SJSA1 (cell line): Measurements from ENCODE around the gene CSNK1G2. TPM values are rescaled to one million over a fixed set of nuclear protein-coding genes. Genes with fewer than 3 reads are reported as not detected.

Experiments
- DNase-seq, 2 experiments: peaks; one replicate each; pipeline ENCODE4 v3.0.0-alpha.2; 2015 to 2020; ENCODE audit warnings: low spot score in 2 of 2, low read depth in 1 of 2
- H3K27ac ChIP-seq: fragments of 250-450 bp; sonication (Bioruptor Pico); 2 replicates; pipeline ENCODE4 v1.5.1; 2020; ENCODE audit warnings: mild to moderate bottlenecking, moderate library complexity
- H3K27me3 ChIP-seq: fragments of 250-450 bp; sonication (Bioruptor Pico); replicated peaks from 2 replicates; pipeline ENCODE4 v1.5.1; 2020; ENCODE audit warnings: mild to moderate bottlenecking, moderate library complexity
- H3K36me3 ChIP-seq: fragments of 250-450 bp; sonication (Bioruptor Pico); 2 replicates; pipeline ENCODE4 v1.5.1; 2020; ENCODE audit warnings: mild to moderate bottlenecking
- H3K4me1 ChIP-seq: fragments of 250-450 bp; sonication (Bioruptor Pico); replicated peaks from 2 replicates; pipeline ENCODE4 v1.6.1; 2021; ENCODE audit warnings: mild to moderate bottlenecking
- H3K4me3 ChIP-seq: fragments of 250-450 bp; sonication (Bioruptor Pico); 2 replicates; pipeline ENCODE4 v1.5.1; 2020; ENCODE audit warnings: mild to moderate bottlenecking
- H3K9me3 ChIP-seq: fragments of 250-450 bp; sonication (Bioruptor Pico); replicated peaks from 2 replicates; pipeline ENCODE4 v1.5.1; 2020; ENCODE audit warnings: mild to moderate bottlenecking
- total RNA-seq: library from RNA; depleted of rRNA; stranded (reverse); fragments of >200 nt; shearing (Covaris generic); gene quantifications from 2 replicates; pipeline ENCODE4 v1.2.3, GENCODE V29; 2014

The CSNK1G2 gene
- total RNA-seq, 1 experiment from 2014 or later: 63.4 TPM

DNA sequence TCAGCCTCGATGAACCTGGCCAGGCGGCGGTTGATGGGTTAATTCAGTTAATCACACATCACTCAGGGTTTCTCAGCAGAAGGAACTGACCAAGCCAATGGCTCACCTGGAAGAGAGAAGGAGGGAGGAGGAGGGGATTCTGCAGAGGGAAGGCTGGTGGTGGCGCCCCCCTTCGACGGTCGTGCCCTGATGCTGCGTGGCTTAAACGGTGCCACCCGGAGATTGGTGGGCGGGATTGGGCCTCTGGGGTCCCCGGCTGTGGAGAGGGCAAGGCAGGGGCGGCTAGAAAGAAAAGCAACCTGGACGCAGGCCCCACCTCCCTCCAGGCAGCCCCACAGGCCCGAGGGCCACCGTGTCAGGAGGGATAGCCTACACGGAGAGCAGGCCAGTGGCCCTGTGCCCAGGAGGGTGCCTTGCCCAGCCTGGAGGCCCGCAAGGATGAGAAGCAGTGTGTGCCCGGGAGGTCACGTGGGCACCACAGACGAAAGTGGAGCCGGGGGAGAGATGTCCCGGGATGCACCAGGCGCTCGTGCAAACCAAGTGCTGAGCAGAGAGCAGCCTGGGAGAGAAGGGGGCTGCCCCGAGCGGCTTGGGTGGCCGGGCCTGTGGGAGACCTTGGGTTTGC lies 16.0 kb downstream of the CSNK1G2 start:
- Histone ChIP-seq H3K27ac (no peak overlapping the region), H3K27me3 (no peaks in the 10 kb centered on the region), H3K9me3 (no peaks in the 10 kb centered on the region), H3K4me1 (no peaks in the 10 kb centered on the region), H3K4me3 (no peak overlapping the region), H3K36me3 (peaks cover 11% of the 10 kb centered on the region; the same call in 1 of the 2 replicates)
- no peak for DNase-seq

DNA sequence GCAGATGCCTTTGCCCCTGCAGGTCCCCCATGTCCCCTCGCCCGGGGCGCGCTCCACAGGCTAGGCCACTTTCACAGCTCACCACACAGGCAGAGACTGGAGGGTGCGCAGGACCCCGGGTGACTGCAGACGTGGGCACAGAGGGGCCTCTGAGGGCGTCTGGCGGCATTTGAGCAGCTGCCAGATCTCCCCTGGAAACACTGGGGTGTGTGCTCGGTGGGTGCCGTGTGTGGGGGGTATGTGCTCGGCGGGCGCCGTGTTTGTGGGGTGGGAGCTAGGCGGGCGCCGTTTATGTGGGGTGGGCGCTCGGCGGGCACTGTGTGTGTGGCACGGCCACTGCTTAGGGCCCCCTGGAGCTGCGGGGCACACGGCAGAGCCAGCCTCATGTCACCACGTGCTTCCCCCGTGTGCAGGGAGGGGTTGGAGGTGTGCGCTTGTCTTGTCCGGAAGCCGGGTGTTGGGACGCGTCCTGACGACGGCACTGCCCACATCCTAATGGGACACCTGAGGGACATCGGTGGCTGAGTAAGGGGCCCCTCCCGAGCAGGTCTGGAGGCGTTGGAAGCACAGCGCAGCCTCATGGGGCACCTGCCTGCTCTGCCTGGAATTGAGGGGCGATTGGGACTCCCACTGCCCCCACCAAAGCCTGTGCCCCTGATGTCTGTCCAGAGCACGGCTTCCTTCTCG lies 16.7 kb downstream of the CSNK1G2 start:
- DNase-seq: no peak
- H3K27me3 ChIP-seq: no peaks in the 10 kb centered on the region
- no peak overlapping the region for H3K4me3 ChIP-seq
- H3K4me1 ChIP-seq: no peaks in the 10 kb centered on the region
- H3K9me3 ChIP-seq: no peaks in the 10 kb centered on the region
- no peak overlapping the region for H3K27ac ChIP-seq
- 0 out of 2 replicates have a peak, but pooled peaks cover 7% of the 10 kb centered on the region for H3K36me3 ChIP-seq

GRCh38 chr19:1959928-1960589 lies 19.1 kb downstream of the CSNK1G2 start:
- Histone ChIP-seq H3K4me3 (no peak overlapping the region), H3K9me3 (no peaks in the 10 kb centered on the region), H3K36me3 (0 out of 2 replicates have a peak, but pooled peaks cover 6% of the 10 kb centered on the region), H3K4me1 (no peaks in the 10 kb centered on the region), H3K27me3 (no peaks in the 10 kb centered on the region), H3K27ac (no peak overlapping the region)
- DNase-seq: no peak

- H3K4me3 ChIP-seq: no peak overlapping the region
- no peak overlapping the region for H3K27ac ChIP-seq
- no peaks in the 10 kb centered on the region for H3K9me3 ChIP-seq
- H3K4me1 ChIP-seq: no peaks in the 10 kb centered on the region
- no peak for DNase-seq
- 0 out of 2 replicates have a peak, but pooled peaks cover 6% of the 10 kb centered on the region for H3K36me3 ChIP-seq
- H3K27me3 ChIP-seq: no peaks in the 10 kb centered on the region
Observed at GRCh38 chr19:1961000-1961883, 20.3 kb downstream of the CSNK1G2 start.

DNA sequence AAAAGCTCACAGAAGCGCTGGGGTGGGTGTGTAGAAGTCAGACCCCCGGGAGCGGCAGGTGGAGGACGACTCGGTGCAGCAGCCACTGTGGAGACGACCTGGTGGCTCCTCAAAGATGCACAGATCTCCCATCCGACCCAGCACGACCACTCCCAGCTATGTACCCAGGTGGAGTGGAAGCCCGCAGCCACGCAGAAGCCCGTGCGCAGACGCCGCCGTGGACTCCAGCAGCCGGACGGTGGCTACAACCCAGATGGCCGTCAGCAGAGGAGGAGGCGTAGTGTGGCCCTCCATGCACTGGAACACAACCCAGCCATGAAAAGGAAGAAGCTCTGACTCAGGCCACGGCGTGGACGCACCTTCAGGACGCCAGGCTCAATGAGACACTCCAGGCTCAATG lies 21.7 kb downstream of the CSNK1G2 start:
- DNase-seq: no peak
- 0 out of 2 replicates have a peak, but pooled peaks cover 6% of the 10 kb centered on the region for H3K36me3 ChIP-seq
- no peak overlapping the region for H3K4me3 ChIP-seq
- H3K4me1 ChIP-seq: no peaks in the 10 kb centered on the region
- no peaks in the 10 kb centered on the region for H3K9me3 ChIP-seq
- H3K27ac ChIP-seq: no peak overlapping the region
- no peaks in the 10 kb centered on the region for H3K27me3 ChIP-seq

- Histone ChIP-seq H3K36me3 (peaks cover 19% of the 10 kb centered on the region), H3K27ac (no peak overlapping the region), H3K4me1 (no peaks in the 10 kb centered on the region), H3K4me3 (no peak overlapping the region), H3K9me3 (no peaks in the 10 kb centered on the region), H3K27me3 (no peaks in the 10 kb centered on the region)
- no peak for DNase-seq
Observed at GRCh38 chr19:1967087-1967608, 26.2 kb downstream of the CSNK1G2 start.

GRCh38 chr19:1968279-1969175 lies 27.6 kb downstream of the CSNK1G2 start:
- Histone ChIP-seq H3K4me1 (no peaks in the 10 kb centered on the region), H3K9me3 (no peaks in the 10 kb centered on the region), H3K4me3 (no peak overlapping the region), H3K36me3 (peaks cover 16% of the 10 kb centered on the region), H3K27me3 (no peaks in the 10 kb centered on the region), H3K27ac (no peak overlapping the region)
- no peak for DNase-seq

GRCh38 chr19:1969176-1970002 lies 28.4 kb downstream of the CSNK1G2 start:
- Histone ChIP-seq H3K4me1 (no peaks in the 10 kb centered on the region), H3K27me3 (no peaks in the 10 kb centered on the region), H3K9me3 (no peaks in the 10 kb centered on the region), H3K27ac (no peak overlapping the region), H3K4me3 (no peak overlapping the region), H3K36me3 (peaks cover 21% of the 10 kb centered on the region)
- no peak for DNase-seq

GRCh38 chr19:1970003-1970805 lies 29.2 kb downstream of the CSNK1G2 start:
- H3K27me3 ChIP-seq: no peaks in the 10 kb centered on the region
- DNase-seq: no peak

DNA sequence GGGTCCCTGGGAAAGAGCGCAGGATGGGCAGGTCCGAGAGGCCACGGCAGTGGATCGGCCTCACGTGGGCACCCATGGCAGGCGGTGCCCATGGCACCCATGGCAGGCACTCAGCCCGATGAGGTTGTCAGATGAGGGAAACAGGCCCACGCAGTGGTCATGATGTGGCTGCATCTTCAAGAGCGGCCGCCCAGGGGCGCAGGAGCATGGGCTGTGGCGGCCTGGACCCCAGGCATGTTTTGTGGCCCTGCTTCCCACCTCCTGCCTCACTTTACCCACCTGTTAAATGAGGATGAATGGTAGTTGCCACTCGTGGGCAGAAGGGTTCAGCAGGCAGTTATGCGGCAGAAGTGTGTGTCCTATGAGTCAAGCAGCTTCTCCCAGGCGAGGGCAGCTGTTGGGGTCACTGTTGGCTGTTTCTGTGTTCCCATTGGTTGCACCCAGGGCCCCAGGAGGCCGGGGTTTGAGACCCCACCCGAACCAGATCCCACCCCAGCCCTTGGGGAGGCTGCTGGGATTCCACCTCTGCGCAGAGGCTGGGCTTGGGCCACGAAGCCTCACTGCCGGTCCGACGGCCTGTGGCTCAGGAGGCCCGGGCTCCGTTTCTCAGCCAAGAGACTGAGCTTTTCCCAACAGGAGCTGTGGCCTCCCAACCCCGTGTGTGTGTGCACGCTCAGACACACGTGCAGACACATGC lies 30.0 kb downstream of the CSNK1G2 start:
- DNase-seq: no peak
- Histone ChIP-seq H3K4me3 (no peak overlapping the region), H3K27me3 (no peaks in the 10 kb centered on the region), H3K36me3 (peaks cover 30% of the 10 kb centered on the region), H3K4me1 (no peaks in the 10 kb centered on the region), H3K27ac (no peak overlapping the region), H3K9me3 (no peaks in the 10 kb centered on the region)

More at GRCh38 chr19:1970003-1970805, 29.2 kb downstream of the CSNK1G2 start:
- H3K36me3 ChIP-seq: peaks cover 25% of the 10 kb centered on the region
- no peak overlapping the region for H3K27ac ChIP-seq
- no peak overlapping the region for H3K4me3 ChIP-seq
- no peaks in the 10 kb centered on the region for H3K9me3 ChIP-seq
- no peaks in the 10 kb centered on the region for H3K4me1 ChIP-seq
